Ishikawa (cell line): Measurements from ENCODE around the gene MINK1.

Experiments
- CEBPB ChIP-seq: IDR thresholded peaks from 2 replicates; pipeline ENCODE4 v1.6.1; 2012
- CREB1 ChIP-seq: IDR thresholded peaks from 2 replicates; pipeline ENCODE4 v1.6.1; 2012; ENCODE audit warnings: low read depth
- EGR1 ChIP-seq: IDR thresholded peaks from 2 replicates; pipeline ENCODE4 v1.6.1; 2012
- EP300 ChIP-seq: IDR thresholded peaks from 2 replicates; pipeline ENCODE4 v1.6.1; 2012; ENCODE audit warnings: borderline replicate concordance
- FOXM1 ChIP-seq: IDR thresholded peaks from 2 replicates; pipeline ENCODE4 v1.6.1; 2012; ENCODE audit warnings: low read depth, borderline replicate concordance
- NFIC ChIP-seq: IDR thresholded peaks from 2 replicates; pipeline ENCODE4 v1.6.1; 2012
- RAD21 ChIP-seq: IDR thresholded peaks from 2 replicates; pipeline ENCODE4 v1.6.1; 2012; ENCODE audit warnings: low read depth
- REST ChIP-seq: IDR thresholded peaks from 2 replicates; pipeline ENCODE4 v1.6.1; 2012; ENCODE audit warnings: low read depth, mild to moderate bottlenecking
- TAF1 ChIP-seq: IDR thresholded peaks from 2 replicates; pipeline ENCODE4 v1.6.1; 2012; ENCODE audit warnings: low read depth, mild to moderate bottlenecking
- TCF12 ChIP-seq: IDR thresholded peaks from 2 replicates; pipeline ENCODE4 v1.6.1; 2012; ENCODE audit warnings: low read depth
- TEAD4 ChIP-seq: IDR thresholded peaks from 2 replicates; pipeline ENCODE4 v1.6.1; 2012
- USF1 ChIP-seq: IDR thresholded peaks from 2 replicates; pipeline ENCODE4 v1.6.1; 2012
- YY1 ChIP-seq: IDR thresholded peaks from 2 replicates; pipeline ENCODE4 v1.6.1; 2012; ENCODE audit warnings: low read depth
- ZBTB7A ChIP-seq: IDR thresholded peaks from 2 replicates; pipeline ENCODE4 v1.6.1; 2012; ENCODE audit warnings: low read depth
- TF ChIP-seq, protein P1 (sequence below): IDR thresholded peaks from 2 replicates; pipeline ENCODE4 v1.6.1; 2012

The MINK1 gene

DNA sequence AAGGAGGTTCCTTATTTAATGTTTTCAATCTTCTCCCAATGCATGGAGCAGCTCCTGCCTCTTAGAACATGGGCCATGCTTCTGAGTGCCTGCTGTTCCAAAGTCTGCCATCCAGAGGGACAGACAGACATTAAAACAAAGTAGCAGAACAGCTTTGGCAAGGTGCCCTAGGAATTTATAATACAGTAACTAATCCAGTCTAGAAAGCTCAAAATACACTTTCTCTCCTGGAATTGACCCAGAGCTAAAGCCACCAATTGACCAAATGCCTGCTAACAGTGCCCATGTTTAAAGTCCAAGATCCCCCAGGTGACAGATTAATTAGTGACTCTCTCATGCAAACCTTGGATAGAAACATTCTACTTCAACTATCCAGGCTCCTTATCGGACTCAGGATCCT is 80.9 kb downstream of the MINK1 start:
- TF ChIP-seq TEAD4, result no peak; the same call in 1 of the 2 replicates
- peak; percentile 47 for TF ChIP-seq NFIC

- TF ChIP-seq CREB1, result no peak
- TF ChIP-seq EP300, result no peak
- no peak for TF ChIP-seq TEAD4
- no peak for TF ChIP-seq NFIC
- no peak for TF ChIP-seq TCF12
- TF ChIP-seq, protein P1, sequence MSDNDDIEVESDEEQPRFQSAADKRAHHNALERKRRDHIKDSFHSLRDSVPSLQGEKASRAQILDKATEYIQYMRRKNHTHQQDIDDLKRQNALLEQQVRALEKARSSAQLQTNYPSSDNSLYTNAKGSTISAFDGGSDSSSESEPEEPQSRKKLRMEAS, result no peak
- TF ChIP-seq YY1, result no peak
- TF ChIP-seq USF1, result no peak
- TF ChIP-seq CEBPB, result no peak
- TF ChIP-seq TAF1, result no peak
- TF ChIP-seq FOXM1, result no peak
- TF ChIP-seq RAD21, result no peak
- TF ChIP-seq EGR1, result no peak
- no peak for TF ChIP-seq ZBTB7A
- TF ChIP-seq REST, result no peak
Observed at GRCh38 chr17:4919511-4920047, 86.4 kb downstream of the MINK1 start.

DNA sequence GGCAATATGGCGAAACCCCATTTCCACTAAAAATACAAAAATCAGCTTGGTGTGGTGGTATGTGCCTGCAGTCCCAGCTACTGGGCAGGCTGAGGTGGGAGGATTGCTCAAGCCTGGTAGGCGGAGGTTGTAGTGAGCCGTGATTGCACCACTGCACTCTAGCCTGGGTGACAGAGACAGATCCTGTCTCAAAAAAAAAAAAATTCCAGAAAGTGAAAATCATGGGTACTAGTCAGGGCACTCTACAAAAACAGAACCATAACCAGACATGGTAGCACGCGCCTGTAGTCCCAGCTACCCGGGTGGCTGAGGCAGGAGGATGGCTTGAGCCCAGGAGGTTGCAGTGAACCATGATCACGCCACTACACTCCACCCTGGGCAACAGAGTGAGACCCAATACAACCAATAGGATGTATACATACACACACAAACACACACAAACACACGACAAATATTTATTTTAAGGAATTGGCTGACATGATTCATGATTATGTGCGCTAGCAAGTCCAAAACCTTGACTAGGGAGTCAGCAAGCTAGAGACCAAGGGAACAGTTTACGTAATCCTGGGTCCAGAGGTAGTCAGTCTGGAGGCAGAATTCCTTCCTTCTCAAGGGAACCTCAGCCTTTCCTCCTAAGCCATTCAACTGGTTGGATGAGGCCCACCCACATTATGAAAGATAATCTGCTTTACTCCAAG is 87.4 kb downstream of the MINK1 start:
- no peak for TF ChIP-seq TCF12
- TF ChIP-seq EGR1, result no peak
- no peak for TF ChIP-seq REST
- TF ChIP-seq YY1, result no peak
- TF ChIP-seq CEBPB, result no peak
- TF ChIP-seq CREB1, result no peak
- no peak for TF ChIP-seq TAF1
- no peak for TF ChIP-seq RAD21
- TF ChIP-seq ZBTB7A, result no peak
- no peak for TF ChIP-seq USF1
- TF ChIP-seq, protein P1, result no peak
- TF ChIP-seq FOXM1, result no peak
- no peak for TF ChIP-seq TEAD4
- TF ChIP-seq EP300, result no peak
- TF ChIP-seq NFIC, result no peak

DNA sequence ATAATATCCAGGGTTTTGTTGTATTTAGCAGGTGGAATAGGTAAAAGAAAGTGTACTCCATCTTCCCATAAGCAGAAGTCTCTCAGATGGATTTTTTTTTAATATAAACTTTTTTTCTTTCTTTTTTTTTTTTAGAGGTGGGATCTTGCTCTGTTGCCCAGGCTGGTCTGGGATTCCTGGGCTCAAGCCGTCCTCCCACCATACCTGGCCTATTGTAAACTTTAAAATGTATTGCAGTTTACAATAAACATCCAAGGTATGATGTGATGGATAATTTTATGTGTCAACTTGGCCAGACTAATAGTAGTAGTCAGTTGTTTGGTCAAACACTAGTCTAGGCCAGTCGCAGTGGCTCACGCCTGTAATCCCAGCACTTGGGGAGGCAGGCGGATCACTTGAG is 88.2 kb downstream of the MINK1 start:
- TF ChIP-seq TEAD4, result no peak
- TF ChIP-seq CREB1, result no peak
- TF ChIP-seq TCF12, result no peak
- TF ChIP-seq NFIC, result no peak
- no peak for TF ChIP-seq EP300
- no peak for TF ChIP-seq RAD21
- no peak for TF ChIP-seq YY1

GRCh38 chr17:4928881-4929280 is 95.7 kb downstream of the MINK1 start:
- TF ChIP-seq TAF1 (no peak), TEAD4 (no peak), REST (no peak), NFIC (no peak), FOXM1 (no peak), ZBTB7A (no peak), EGR1 (no peak), CREB1 (no peak), EP300 (no peak), TCF12 (no peak), RAD21 (no peak), YY1 (no peak), USF1 (no peak), CEBPB (no peak)
- TF ChIP-seq, protein P1, result no peak
